Measurements from ENCODE around the gene TTLL8.
A peak's percentile ranks its signal among the peaks of the same experiment; 100 is the strongest.
"Not testable (repeated sequence)": the region's sequence is repeated elsewhere in the genome, so short reads cannot be mapped to it uniquely, and the experiment has no call there.

Gene TTLL8

GRCh38 chr22:49983148-49984042 lies 74.7 kb downstream of the TTLL8 start:
- DNase-seq (ENCODE audit: insufficient read length, low spot score), result no peak
- no peak for FAIRE-seq
- no peak for TF ChIP-seq POLR2A (IDR thresholded peaks at IDR 0.05; ENCODE audit: low read depth, low read length)

GRCh38 chr22:49981799-49982198 lies 76.3 kb downstream of the TTLL8 start:
- not testable (repeated sequence) for DNase-seq (ENCODE audit: insufficient read length, low spot score); FAIRE-seq

- FAIRE-seq (no peak), DNase-seq (ENCODE audit: insufficient read length, low spot score) (no peak)
- no peak for TF ChIP-seq POLR2A (IDR thresholded peaks at IDR 0.05; ENCODE audit: low read depth, low read length)
Measured at GRCh38 chr22:49979587-49980264, 78.4 kb downstream of the TTLL8 start.

- no peak for TF ChIP-seq POLR2A (IDR thresholded peaks at IDR 0.05; ENCODE audit: low read depth, low read length)
- DNase-seq (ENCODE audit: insufficient read length, low spot score) (no peak), FAIRE-seq (no peak)
Measured at GRCh38 chr22:49977578-49977977, 80.5 kb downstream of the TTLL8 start.

- no peak for TF ChIP-seq POLR2A (IDR thresholded peaks at IDR 0.05; ENCODE audit: low read depth, low read length)
- FAIRE-seq, result no peak
- no peak for DNase-seq (ENCODE audit: insufficient read length, low spot score)
Measured at GRCh38 chr22:49976439-49977175, 81.5 kb downstream of the TTLL8 start.

- DNase-seq (ENCODE audit: insufficient read length, low spot score), result no peak
- TF ChIP-seq POLR2A (IDR thresholded peaks at IDR 0.05; ENCODE audit: low read depth, low read length), result no peak
- FAIRE-seq, result no peak
Measured at GRCh38 chr22:49975543-49976389, 82.3 kb downstream of the TTLL8 start.

- FAIRE-seq (no peak), DNase-seq (ENCODE audit: insufficient read length, low spot score) (no peak)
- TF ChIP-seq POLR2A (IDR thresholded peaks at IDR 0.05; ENCODE audit: low read depth, low read length), result no peak
Measured at GRCh38 chr22:49973018-49973961, 84.8 kb downstream of the TTLL8 start.

GRCh38 chr22:49972163-49973017 lies 85.7 kb downstream of the TTLL8 start:
- DNase-seq (ENCODE audit: insufficient read length, low spot score), result no peak
- FAIRE-seq, result no peak
- TF ChIP-seq POLR2A (IDR thresholded peaks at IDR 0.05; ENCODE audit: low read depth, low read length), result no peak

- FAIRE-seq (no peak), DNase-seq (ENCODE audit: insufficient read length, low spot score) (peak; percentile 65)
- TF ChIP-seq POLR2A (IDR thresholded peaks at IDR 0.05; ENCODE audit: low read depth, low read length), result no peak
Measured at GRCh38 chr22:49971232-49972162, 86.6 kb downstream of the TTLL8 start.

- DNase-seq (ENCODE audit: insufficient read length, low spot score) (peak; percentile 90), FAIRE-seq (peak; percentile 81)
- TF ChIP-seq POLR2A (IDR thresholded peaks at IDR 0.05; ENCODE audit: low read depth, low read length), result peak; percentile 75
Measured at GRCh38 chr22:49970528-49971231, 87.4 kb downstream of the TTLL8 start.
